Activated naive CD8-positive, alpha-beta T cell treated with anti-CD3 and anti-CD28 coated beads, Interleukin-2, amount 50 U/mL, for 16 hours (primary cell): ENCODE results near the gene KLHL33.

Source experiments
- DNase-seq: peaks from one replicate; pipeline ENCODE4 v3.0.0-alpha.2; 2020; ENCODE audit warnings: low read depth, low spot score

The KLHL33 gene, protein sequence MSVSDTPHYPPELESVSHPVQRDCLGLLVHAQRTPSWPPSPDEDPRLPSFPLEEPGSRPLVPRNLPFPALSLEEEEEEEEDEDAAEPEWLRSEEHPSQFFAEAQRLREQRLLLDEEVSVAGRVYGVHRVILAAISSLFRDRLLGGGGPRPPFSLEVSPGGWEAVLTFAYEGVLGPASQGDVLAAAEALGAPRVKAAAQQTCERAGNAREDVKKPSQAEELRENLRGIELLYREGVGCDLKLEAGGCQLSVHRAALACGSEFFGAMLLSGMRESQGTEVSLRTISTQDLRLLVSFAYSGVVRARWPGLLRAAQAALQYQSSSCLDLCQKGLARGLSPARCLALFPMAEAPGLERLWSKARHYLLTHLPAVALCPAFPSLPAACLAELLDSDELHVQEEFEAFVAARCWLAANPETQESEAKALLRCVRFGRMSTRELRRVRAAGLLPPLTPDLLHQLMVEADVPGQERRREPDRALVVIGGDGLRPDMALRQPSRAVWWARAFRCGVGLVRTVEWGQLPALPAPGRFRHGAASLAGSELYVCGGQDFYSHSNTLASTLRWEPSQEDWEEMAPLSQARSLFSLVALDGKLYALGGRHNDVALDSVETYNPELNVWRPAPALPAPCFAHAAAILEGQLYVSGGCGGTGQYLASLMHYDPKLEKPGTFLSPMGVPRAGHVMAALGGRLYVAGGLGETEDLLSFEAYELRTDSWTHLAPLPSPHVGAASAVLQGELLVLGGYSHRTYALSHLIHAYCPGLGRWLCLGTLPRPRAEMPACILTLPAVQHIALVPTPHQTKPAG

DNA sequence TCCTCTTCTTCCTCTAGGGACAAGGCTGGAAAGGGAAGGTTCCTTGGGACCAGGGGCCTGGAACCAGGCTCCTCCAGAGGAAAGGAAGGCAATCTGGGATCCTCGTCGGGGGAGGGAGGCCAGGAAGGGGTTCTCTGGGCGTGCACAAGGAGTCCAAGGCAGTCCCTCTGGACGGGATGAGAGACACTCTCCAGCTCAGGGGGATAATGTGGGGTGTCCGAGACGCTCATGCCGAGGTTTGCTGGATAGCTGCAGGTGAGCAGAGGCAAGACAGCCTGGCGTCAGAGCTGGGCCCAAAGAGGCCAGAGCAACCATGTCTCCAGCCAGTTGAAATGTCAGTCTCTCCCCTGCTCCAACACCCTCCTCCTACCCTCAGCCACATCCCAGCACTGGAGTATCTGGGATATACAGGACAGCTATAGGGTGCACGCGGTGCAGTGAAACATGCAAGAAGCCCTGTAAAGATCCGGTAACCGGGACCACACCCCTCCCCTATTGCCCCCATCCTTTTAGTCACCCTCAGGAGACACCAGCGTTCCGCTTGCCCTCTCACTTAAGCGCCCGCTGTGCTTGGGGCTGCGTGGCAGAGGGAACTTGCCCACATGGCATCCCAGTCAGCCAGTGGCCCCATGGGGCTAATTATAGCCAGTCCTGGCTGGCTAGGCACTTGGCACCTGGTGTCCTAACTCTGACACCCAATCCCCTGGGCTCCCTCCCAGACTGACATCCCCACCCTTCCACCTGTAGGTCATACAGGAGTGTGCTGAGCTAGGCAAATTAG is at the start of gene KLHL33:
TSS of gene KLHL33 (minus strand) at position 585 of the 781 bp plus-strand sequence. CDS start at position 230, 355 bp downstream.
- DNase-seq, result no peak

DNA sequence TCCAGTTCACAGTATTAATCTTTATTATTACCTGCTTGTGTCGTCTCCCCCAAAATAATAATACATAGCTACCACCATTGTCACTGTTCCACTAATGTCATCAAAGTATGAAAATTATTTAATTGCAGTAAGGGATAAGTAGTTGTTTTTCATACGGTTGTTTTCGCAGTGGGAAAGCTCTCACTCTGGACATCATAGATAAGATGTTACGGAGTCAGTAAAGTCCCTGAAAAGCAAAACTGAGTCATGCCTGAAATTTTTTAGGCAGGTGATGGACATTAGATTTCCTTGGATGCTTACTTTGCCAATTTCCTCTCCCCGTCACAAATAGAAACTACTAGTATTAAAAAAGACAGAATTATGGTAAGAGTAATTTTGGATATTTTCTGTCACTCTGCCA is 46.4 kb upstream of the KLHL33 start:
- no peak for DNase-seq

DNA sequence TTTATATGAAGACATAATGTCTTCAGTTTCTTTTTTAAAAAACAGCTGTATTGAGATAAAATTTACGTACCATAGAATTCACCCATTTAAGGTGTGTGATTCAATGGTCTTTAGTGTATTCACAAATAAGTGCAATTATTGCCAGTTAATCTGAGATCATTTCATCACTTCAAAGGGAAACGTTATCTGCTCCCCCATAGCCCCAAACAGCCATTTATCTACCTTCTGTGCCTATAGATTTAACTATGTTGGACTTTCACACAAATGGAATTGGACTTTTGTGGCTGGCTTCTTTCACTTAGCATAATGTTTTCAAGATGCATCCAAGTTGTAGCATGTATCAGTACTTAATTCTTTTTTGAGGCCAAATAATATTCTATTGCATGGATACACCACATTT is 42.9 kb upstream of the KLHL33 start:
- no peak for DNase-seq

DNA sequence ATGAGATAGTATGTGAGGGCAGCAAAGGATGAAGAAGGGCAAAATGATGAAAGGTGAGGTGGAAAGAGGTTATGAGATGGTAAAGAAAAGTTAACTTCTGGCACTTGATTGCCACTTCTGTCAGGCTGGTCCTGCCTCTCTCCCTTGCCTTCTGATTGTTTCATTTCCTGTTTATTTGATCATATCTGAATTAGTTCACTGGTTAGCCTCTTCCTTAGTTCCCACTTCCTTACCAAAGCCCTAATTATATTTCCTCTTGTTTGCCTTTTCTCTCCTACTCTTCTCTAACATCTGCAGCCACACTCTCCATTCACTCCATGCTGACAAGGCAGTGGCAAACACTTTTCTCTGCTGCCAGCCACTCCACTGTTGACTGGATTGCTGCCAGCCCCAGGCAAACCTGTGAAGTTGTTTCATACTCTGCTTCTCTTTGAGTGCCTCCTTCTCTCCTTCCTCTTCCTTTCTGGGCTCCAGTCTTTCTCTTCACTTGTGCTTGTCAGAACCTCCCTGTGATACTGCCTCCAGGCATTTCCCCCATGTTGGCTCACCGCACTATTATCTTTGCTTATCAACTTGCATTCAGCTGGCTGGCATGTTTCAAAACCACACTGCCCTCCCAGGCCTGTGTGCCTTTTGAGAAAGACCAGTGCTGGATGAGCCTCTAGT is 41.4 kb upstream of the KLHL33 start:
- no peak for DNase-seq

DNA sequence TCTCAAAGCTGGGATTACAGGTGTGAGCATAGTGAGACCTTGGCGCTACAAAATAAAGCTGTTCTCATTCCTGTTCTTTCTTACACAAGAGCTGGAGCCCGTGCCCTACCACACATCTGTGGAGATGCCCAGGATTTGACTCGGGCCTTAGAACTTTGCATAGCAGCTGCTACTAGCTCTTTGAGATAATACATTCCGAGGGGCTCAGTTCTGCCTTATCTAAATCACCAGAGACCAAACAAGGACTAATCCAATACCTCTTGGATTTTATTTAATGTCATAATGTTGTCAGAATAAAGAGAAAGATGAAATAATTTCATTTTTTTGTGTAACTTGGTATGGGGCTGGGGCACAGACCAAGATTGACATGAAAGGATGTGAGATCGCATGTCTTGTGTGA is 40.8 kb upstream of the KLHL33 start:
- DNase-seq, result no peak

DNA sequence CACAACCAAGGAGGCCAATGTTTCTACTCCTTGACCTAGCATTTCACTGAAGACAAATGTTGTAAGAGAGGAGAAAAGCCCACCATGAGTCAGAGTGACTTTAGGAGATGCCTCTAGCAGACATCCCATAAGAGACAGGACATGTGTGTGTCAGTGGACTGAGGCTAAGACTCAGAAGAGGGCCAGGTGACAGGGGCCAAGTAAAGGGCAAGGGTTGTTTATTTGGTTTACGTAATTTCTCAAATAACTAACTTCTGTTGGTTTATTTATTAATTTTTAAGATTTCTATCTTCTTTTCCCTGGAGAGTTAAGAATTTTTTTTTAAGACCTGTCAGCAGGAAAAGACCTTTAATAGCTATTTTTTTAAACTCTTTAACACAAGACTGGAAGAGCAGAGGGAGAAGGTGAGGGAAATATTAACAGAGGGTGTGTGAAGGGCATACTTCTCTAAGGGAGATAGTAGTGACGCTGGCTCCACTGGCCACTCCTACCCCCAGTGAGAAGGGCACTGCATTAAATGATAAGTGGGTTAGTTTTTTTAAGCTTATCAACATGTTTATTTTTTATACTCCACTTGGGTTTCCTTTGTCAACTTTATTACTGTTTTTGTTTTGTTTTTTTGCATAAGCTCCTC is 36.7 kb upstream of the KLHL33 start:
- DNase-seq, result no peak

DNA sequence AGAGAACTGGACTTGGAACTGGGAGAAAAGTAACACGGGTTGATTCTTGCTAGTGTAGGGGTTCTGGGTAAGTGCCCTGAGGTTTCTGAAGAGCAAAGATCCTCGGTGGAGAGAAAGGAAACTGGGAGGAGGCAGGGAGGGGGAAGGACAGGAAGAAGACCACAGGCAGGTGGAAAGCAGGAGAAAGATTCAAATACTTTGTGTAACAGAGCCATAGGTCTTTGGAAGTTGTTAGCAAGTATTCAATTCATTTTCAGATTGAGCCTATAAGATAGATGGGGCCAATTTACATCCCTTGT is 34.6 kb upstream of the KLHL33 start:
- DNase-seq, result no peak

DNA sequence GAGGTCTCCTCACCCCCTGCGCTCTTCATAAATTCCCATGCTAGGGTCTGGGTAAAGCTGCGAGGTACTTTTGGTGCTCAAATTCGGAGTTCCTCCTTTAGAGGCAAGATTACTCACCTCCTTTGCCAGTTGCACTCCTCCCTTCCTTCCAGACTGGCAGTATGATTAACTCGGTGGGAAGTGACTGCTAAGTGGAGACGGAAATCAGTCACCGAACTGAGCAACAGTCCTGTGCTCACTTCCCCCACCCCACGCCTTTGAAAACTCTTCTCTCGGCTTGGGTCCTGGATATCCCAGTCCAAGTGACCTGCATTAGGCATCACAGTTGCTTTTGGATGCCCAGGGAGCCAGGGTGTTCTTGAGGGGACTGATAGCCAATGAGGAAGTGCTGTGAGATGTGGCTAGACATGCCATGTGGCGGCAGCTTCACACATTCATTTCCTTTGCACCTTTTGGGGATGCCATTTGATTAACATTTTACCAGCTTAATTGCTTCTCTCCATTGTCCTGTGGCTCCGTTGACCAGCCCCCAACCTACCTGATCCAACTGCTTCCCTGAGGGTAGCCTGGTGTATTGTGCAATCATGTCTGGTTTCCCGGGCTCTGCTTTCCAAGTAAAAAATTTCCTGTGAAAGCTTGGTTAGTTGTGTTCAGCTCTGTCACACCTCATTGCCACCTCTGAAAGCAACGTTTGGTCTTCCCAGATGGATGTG is 34.1 kb upstream of the KLHL33 start:
- DNase-seq, result peak; percentile 40

DNA sequence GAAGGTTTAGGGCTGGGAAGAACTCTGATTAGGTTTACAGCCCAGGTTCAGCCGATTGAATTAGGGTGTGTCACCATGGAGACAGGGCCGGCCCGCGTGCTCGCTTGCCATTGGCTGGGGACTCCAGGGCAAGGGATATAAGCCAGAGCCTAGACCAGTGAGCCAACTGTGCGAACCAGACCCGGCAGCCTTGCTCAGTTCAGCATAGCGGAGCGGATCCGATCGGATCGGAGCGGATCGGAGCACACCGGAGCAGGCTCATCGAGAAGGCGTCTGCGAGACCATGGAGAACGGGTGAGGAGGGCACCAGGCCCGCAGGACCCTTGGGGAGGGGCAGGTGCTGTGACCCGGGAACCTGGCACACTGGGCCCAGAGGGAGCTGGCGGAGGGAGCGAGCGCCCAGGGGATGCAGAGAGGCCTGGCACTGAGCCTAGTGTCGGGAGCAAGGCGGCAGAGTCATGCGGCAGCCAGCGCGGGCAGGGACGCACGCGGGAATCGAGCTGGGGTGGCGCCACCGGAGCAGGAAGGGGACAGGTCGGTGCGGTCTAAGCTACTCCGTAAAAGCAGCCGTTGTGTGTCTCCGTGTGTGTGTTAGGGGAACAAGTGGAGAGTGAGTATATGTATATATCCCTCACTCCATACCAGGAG is 33.4 kb upstream of the KLHL33 start, which contains the start of gene PNP:
TSS of gene PNP (plus strand) at position 165 of the 648 bp plus-strand sequence. CDS start at position 284, 119 bp downstream.
- peak; percentile 77 for DNase-seq

DNA sequence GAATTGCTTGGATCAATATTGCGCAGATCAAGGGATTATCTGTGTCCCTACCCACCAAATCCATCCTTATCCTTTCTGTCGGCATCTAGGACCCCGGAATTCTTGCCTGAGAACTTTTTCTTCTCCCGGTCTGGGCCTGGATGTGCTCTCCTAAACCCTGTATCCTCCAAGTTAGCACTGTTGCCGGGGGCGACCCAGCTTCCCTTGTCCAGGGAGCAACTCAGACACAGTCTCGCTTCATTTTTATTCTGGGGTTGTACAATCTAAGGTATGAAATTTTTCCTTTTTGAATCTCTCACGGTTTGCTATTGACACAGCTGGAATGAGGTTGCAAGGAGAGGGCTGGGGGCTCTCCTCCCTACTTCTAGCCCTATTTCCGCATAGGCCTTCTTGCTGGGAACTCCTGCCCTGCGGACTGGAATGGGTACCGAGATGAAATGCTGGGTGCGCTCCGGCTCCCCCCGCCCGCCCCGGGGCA is 32.8 kb upstream of the KLHL33 start:
- DNase-seq, result no peak

DNA sequence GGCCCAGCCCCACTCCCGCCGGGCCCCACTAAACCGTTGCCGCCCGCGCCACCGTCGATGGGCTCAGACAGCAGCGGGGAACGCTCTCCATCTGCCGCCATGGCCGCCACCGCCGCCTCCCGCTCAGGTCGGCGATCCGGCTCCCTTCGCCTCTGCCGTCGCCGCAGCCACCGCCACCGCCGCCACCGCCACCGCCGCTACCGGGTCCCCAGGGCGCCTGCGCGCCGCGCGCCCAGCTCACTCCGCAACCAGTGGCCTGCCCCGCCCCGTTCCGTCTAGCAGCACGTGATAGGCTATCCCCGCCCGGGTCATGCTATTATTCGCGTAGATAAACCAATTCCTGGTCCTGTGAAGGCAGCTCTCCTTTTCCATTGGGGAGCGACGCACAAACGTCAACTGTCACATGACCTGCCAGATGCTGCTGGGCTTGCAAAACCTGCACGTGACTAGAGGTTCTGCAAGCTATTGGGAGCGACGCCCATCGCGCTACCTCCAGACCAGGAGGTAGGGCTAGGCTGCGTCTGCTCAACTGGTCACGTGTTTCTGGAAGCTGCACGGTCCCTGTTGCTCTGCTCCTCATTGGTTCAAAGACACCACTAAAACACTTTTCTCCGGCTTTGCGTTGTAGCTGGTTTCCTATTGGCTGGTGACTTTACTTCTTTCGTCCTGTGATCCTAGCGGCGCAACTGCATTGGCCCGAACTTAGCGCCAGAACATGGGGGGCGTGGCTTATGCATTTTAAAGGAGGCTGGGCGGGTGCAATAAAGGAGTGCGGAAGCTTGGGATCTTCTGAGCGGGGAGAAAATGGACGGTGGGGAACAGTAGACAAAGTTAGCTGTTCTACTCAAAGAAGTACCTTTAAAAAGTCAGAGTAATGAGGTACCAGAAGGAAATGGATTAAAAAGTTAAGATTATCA is 25.5 kb upstream of the KLHL33 start, which contains the start of gene PIP4P1:
TSS of gene PIP4P1 (minus strand) at position 210 of the 917 bp plus-strand sequence. CDS start at position 101, 109 bp downstream.
- DNase-seq, result peak; percentile 97

DNA sequence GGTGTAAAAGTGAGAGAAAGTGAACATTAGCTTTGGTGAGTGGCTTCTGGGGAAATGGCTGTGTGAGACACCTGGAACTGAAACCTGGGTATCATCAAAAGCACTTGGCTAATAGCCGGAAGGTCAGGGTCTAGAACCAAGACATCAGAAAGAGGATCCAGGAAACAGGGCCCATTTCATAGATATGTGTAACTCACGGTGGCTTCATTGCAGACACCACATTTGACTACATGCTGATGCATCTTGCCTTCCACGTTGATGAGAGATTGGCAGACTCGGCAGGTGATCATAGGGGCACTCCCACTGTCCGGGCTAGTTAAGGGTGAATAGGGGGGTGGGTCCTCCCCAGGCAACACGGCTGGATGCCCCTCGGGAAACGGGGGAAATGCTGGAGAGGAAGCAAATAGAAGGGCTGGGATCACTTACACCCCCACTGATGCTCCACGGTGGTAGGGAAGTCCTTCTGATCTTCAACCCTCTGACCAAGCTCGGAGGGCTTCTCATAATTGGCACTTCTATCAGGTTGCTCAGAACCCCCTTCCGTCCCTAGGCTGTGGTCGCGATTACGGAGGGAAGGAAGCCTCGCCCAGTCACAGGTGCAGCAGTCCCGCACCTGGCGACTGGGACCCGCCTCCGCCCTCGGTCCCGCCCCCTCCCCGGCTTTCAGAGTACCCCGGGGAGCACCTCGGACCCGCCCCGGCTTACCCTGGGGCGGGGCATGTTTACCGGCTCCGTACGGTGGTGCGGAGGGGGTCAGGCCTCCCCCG is 24.7 kb upstream of the KLHL33 start:
- no peak for DNase-seq

DNA sequence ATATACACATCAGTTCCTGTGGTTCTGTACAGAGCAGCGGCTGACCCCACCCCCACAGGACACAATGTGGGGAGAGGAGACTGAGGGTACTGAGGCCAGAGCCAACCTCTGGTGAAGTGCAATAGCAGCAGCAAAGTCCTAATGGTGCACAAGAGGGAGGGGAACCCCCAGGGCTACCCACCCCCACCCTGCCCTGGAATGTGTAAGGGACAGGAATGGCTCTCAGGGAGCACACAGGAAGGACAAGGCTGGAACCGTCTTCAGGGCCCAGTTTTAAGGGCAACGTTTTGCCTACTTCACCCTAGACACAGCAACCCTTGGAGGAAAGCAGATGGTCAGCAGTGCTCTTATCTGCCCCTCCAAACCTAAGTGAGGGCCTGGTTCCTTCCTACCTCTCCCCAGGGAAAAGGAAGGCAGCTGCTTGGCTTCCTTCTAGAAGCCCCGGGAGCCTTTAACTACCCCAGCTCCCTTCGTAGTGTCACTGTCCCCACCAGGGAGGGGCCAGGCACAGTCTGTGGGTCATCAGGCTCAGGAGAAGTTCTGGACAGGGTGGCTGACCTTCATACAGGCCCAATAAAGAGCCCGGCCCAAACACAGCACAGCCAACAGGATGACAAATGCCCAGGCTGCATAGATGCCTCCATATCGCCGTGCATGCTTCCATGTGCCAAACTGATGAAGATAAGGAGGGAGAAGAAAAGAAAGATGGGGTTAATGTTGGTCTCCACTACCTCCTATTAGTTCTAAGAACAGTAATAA is 22.2 kb upstream of the KLHL33 start:
- DNase-seq, result no peak

DNA sequence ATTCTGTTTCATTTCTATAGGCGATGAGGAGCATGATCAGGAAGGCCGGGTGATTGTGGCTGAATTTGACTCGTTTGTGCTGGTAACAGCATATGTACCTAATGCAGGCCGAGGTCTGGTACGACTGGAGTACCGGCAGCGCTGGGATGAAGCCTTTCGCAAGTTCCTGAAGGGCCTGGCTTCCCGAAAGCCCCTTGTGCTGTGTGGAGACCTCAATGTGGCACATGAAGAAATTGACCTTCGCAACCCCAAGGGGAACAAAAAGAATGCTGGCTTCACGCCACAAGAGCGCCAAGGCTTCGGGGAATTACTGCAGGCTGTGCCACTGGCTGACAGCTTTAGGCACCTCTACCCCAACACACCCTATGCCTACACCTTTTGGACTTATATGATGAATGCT is 21.0 kb upstream of the KLHL33 start:
- DNase-seq, result no peak

DNA sequence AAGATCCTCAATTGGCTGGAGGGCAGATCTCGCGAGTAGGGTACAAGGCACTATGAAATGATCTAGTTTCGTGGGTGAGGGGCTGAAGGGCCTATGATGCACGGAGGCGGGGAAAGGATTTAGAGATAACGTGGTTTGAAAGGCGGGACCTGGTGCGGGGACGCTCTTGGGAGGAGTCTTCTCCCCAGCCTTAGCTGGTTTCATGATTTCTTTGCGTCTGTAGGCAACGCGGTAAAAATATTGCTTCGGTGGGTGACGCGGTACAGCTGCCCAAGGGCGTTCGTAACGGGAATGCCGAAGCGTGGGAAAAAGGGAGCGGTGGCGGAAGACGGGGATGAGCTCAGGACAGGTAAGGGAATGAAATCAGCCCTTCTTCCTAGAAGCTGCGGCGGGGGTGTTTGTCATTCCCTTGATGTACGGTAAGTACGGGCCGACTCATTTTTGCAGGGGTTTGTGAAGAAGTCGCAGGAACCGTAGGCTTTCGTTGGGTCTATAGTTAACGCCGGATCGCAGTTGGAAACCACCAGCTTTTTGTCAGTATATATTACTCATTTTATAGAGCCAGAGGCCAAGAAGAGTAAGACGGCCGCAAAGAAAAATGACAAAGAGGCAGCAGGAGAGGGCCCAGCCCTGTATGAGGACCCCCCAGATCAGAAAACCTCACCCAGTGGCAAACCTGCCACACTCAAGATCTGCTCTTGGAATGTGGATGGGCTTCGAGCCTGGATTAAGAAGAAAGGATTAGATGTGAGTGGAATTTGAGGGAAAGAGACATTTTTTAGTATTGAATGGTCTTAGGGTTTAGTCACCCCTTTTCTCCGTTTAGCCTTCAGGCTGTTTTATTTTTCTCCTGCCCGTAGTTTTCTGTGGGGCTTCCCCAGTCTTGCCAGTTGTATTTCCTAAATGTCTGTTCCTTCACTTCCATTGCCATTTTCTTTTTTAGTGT is 19.7 kb upstream of the KLHL33 start:
- DNase-seq, result peak; percentile 59
